Activated effector memory CD4-positive, alpha-beta T cell treated with Interleukin-2 at 50 U/mL for 16 hours (primary cell): Measurements from ENCODE around the gene NRIP3.

Experiments
- DNase-seq: peaks from one replicate; pipeline ENCODE4 v3.0.0-alpha.2; 2020

The NRIP3 gene

DNA sequence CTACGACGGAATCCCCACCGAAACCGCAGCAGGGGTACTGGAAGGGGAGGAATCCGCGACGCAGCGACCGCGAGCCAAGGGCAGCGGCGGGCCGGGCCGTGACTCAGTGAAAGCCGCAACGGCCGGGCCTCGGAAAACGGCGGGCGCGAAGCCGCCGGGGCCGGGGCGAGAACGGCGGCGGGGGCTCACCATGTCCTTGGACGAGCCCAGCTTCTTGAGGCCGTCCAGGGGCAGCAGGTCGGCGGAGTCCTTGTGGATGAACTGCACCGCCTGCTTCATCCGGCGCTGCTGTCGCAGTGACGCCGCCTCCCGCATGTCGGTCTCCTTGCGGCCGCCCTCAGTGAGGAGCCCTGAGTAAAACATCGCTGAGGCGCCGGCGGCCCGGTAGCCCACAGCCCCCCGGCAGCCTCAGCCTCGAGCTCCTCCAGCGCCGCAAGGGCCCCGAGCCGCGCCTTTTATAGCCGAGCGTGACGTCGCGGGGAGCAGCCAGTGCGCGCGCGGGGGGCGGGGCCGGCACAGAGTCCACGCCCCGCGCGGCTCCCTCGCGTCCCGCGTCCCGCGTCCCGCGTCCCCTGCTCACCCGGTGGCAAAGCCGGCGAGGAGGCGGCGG lies at the start of gene NRIP3:
Gene NRIP3 (minus strand): TSS at position 429 of the 610 bp plus-strand sequence. CDS start 66 bp downstream, at position 363.
- peak; percentile 65 for DNase-seq

DNA sequence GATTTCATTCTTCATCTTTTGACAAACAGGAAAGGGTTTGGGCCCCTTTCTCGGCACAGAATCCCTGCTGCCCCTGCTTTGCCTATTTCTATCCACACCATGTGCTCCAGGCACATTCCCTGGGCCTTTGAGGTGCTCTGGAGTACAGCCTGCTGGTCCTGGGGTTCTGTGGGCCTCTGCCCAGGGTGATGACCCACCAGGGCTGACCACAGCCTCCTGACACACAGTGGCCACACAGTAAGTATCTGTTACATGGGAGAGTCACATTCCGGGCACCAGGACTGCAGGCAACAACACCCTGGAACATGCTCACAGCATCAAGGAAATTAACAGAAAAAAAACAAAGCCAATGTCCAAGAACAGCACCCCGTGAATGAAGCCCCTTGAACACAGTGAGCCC lies 48.5 kb upstream of the NRIP3 start:
- DNase-seq, result no peak

DNA sequence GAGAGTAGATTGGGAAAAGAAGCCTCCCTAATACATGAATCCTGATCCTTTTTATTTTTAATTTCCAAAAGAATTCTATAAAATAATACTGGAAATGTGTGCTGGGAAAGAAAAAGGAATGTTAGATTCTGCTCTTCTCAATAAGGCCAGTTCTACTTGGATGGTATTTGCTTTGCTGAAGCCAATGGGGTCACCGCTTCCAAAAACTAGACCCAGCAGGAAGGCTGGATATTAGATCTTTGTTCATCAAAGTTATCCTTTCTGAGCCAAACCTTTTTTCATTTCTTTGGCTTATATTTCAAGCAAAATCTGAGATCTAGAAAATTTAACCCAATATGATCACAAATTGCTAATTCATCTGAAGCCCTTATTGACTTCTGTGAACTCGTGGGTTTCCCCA lies 46.2 kb upstream of the NRIP3 start:
- no peak for DNase-seq

DNA sequence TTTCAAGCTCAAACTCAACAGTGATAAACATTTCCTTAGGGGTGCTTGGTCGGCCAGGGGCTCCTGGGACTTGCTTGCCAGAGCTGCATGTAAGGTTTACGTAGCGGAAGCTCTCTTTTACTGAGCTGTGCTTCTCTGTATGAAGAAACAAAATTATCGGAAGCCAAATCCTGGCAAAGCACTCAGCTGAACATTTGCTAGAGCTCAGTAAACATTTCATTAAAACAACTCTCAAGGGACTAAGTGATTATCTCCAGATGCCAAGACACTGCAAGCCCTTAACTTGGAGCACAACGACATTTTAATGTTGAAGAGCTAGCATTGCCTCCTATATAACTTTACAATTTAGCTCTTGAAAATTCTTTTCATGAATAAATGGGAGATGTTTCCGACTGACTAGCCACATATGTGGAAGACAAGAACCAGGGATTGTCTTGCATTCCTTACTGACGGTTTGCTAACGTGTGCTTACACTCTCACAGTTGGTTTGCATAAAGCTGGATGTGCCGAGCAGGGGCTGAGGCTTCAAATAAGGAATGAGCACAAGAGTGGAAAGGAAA lies 44.2 kb upstream of the NRIP3 start:
- no peak for DNase-seq

DNA sequence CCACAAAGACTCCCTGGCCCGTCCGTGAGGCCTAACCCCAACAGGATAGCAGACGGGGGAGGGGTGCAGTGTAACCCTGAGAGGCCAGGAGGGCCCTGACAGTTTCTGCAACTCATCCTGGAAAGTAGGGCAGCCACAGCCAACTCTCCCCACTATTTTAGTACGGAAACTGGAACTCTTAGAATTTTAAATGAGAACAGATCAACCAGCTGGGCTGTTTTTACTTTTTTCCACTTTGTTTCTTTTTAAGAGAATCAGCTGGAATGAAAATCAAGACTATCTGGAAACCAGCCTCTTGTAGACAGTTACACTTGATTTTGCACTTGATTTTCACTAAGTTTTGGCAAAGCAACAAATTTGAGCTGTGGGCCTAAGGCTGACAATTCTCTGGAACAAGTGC lies 42.7 kb upstream of the NRIP3 start:
- no peak for DNase-seq

DNA sequence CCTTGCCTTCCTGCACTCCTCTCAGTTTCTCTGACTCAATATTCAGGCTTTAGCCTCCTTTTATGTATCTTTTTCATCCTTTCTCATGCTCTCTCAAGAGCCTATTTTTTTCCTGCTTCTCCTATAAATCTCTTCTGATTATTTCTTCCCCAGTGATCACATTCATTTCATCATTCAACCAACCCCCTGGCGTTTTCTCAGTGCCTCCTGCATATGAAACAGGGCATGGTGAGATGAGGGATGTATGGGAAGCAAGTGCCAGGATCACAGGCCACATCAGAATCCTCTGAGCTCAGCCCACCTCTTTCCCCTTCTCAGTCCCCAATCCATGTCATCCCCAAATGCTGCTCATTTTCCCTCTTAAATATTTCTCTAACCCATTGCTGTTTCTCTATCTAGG lies 38.7 kb upstream of the NRIP3 start:
- DNase-seq, result no peak

DNA sequence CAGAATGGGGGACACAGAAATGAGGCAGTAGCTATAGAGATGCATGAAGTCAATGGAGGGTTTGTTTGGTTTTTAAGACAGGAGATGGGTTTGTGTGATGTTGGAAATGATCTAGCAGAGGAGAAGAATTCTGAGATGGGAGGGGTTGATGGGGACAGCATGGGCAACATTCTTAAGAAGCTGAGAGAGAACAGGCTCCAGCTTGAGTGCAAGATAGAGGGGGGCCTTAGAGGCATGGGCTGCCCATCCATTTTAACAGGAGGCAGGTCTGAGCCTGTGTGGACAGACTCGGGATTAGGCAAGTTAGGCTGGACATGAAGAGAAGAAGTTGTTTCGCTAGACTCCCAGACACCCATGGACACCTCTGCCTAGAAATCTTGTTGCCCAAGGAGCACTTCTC lies 37.9 kb upstream of the NRIP3 start:
- no peak for DNase-seq

DNA sequence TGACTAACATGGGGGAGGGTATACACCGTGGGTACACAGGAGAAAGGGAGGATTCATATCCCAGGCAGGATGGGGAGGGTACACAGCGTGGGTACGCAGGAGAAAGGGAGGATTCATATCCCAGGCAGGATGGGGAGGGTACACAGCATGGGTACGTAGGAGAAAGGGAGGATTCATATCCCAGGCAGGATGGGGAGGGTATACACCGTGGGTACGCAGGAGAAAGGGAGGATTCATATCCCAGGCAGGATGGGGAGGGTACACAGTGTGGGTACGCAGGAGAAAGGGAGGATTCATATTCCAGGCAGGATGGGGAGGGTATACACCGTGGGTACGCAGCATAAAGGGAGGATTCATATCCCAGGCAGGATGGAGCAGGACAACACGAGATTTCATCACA lies 36.6 kb upstream of the NRIP3 start:
- no peak for DNase-seq

DNA sequence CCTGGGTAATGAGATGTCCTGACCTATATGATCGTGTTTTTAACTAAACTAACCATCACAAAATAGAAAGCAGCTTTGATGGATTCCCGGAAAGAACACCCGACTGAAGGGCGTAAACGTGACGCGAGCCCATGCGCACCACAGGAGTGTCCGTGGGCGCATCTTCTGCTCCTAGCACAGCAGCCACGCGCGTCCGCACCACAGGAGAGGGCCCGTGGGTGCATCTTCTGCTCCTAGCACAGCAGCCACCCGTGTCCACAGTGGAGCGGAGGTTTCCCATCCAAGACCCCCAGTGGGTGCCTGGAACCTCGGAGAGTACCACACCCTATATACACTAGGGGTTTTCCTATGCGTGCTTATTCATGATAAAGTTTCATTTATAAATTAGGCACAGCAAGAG lies 36.1 kb upstream of the NRIP3 start:
- no peak for DNase-seq

DNA sequence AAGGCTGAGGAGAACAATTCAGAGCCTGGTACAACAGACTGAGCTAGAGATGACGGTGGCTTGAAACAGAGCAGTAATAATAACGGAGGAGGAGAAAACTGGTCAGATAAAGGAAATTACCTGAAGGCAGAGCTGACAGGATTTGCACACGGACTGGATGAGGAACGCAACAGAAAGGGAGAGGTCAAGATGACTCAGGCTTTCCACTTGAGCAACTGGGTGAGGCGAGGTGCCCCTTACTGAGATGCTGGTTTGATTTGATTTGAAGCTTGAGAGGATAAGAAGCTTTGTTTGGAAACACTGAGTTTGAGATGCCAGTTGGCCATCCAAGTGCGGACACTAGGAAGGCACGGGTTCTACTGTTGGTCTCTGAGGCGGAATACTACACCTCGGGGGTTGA lies 35.4 kb upstream of the NRIP3 start:
- no peak for DNase-seq

DNA sequence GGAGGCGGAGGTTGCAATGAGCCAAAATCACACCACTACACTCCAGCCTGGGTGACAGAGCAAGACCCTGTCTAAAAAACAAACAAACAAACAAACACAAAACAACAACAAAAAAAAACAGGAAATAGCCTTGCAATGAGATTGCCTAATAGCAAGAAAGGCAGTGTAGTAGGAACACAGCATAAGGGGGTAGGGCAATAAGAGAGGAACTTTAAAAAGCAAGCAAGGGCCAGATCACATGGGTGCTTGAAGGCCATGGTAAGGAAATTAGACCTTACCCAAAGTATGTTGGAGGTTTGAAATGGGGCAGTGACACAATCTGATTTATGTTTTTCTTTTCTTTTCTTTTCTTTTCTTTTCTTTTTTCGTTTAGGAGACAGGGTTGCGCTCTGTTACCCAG lies 34.7 kb upstream of the NRIP3 start:
- no peak for DNase-seq

DNA sequence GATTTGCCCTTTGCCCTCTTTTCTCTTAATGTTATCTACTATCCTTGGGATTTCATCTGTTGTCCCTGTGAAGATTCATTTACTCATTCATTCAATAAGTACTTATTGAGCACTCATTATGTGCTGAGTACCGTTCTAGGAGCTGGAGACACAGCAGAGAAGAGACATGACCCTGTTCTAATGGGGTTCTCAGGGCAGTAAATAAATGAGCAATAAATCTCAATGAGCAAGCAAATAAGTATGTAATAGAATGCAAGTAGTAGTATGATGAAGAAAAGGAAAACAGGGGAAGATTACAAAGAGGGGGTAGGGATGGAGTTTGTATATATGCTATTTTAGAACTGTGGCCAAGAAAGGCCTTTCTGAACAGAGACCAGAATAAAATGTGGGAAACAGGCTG lies 34.2 kb upstream of the NRIP3 start:
- DNase-seq, result no peak

DNA sequence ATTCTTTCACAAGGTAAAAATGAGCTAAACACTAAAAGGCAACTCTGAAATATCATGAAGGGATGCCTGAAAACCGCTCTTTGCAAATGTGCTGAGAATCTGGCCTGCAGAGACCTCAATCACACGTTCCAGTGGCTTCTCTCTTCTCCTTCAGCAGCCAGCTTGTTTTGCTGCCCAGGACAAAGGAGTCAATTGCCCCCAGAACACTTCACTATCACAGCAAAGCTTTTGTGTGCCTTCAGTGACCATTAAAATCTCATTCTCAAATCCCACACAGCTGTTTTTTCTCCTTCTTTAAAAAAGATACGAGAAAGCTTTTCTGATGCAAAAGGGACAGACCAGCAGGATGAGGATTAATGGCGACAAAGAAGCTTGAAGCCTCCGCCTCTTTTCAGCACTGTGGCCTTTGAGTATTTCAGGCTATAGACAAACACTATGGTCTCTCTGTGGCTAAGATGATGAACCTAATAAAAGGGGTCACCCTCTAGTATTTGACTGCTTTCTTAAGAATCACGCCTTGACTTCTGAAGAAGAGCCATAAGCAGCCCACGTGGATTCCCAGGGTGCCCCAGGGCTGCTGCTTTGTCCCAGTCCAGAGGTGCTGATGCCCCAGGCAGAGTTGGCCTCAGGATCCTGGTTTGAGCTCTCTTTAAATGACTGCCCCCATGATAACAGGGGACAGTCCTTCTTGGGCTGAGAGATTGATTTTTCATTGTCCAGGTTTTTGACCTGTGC lies 33.4 kb upstream of the NRIP3 start:
- no peak for DNase-seq

DNA sequence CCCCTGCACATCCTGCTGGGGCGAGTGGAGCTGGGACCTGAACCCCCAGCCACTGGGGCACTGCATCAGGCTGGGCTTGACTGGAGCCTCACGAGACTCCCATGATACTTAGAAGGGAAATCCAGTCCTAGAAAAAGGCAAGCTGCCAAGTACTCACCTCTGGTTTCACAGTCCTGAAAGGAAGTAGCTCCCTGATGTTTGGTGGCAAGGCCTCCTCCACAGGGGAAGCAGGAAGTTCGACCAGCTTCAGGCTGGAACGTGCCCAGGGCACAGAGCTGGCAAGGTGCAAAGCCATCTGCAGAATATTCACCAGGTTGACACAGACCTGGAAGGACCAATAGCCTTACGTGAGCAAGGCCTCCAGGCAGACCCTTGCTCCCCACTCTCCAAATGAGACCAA lies 26.8 kb upstream of the NRIP3 start:
- no peak for DNase-seq

DNA sequence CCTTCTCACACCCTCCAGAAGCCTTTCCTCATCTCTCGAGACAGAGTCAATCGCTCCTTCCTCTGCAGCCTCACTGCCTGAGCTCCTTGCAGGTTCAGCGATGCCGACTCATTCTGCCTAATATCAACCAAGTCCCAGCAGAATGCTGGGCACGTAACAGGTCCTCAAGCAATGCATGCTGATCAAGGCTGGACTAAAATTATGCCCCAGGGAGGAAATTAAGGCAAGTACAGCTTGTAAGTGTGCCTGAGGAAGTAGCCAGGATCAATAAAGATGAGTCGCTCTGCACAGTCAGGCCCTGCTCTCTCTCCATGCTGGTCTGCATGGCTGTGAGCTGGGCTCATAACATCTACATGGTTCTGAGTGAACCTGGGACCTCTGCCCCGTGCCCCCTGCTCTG lies 25.6 kb upstream of the NRIP3 start:
- no peak for DNase-seq

DNA sequence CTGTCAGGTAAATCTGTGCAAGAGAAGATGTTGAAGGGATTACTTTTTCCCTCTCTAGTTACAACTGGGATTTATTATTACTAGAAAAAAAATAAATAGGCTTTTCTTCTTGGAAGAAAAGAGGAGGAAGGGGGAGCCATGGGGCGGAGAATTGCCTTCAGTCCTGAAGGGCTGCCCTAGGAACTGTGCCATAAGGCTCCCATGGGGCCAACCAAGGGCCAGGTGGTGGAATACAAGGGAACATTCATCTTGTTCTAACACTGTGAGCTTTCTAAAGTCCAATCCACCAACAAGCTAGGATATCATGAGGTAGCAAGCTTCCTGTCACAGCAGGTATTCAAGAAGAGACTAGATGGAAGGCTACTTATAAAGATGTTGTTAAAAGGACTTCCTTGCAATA lies 24.8 kb upstream of the NRIP3 start:
- no peak for DNase-seq

DNA sequence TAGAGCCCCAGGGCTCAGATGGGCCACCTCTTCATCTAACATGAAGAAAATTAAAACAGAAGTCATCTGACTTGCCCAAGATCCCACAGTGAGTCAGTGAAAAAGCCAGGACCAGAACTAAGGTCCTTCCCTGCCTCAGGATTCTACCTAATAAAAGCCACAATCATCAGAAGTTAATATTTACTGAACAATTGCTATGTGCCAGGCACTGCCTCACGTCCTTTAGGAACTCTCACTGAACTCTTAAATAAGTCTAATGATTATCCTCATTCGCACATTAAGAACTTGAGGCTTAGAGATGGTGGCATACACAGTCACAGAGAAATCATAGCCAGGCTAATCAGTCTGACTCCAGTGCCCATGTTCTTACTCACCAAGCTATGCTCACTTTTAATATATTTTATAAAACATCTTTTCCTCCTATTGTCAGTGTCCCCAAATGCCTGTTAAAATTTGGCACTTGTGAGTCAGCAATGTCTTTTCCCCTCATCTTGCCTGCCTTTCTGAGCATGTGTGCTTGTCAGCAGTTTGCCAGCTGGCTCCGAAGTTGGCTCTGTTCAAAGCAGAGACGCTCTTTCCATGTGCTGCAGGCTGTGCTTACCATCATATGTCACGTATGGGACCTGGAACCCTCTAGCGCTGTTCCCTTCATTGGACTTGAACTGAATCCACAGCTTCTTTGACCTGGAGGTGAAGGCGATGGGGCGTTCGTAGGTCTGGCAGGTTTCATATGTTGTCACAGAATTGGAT lies 21.5 kb upstream of the NRIP3 start:
- no peak for DNase-seq

DNA sequence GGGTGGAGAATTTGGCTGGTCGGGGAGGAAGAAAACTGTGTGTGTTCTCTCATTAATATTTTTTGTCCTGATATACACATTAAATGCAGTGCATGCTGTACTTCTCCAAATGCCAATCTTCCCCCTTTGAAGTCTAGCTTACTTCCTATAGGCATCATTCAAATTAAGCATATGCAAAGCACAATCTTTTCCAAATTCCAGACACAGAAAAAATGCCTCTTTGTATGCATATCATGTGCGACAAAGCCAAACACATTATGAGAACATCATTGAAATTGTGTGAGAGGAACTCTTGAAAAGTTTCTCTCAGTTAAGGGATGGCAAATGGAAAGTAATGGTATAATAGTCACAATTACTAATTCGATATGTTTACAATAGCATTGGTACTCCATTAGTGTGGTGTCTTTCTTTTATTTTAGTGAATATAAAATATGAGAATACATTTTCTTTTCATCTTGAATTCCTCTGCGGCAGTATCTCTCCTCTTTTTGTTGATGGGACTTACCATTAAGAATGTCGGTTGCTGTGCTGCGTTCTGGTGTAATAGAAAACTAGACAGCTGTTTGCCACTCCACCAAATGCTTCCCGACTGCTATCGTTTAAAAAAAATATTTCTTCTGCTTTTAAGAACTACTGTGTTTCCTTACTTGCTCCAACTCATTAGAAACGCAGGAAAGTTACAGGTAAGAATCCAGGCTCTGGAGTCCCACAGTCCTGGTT lies 19.3 kb upstream of the NRIP3 start:
- no peak for DNase-seq

DNA sequence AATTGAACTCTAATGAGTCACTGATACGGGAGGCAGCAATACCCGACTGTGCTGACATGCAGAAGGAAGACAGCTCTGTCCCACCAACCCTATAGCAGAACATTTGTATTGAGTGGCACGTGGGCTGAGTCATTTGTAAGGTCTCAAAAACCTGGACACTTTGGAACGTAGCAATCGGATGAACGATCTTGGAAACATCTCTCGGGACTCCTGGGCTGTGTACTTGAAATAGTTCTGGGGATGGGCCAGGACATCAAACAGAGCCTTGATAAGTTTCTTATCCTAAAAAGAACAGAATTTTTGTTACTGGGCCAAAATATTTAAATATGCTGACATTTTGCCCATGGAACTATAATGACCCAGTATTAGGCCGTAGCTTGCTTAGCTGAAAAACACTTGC lies 17.1 kb upstream of the NRIP3 start:
- no peak for DNase-seq

DNA sequence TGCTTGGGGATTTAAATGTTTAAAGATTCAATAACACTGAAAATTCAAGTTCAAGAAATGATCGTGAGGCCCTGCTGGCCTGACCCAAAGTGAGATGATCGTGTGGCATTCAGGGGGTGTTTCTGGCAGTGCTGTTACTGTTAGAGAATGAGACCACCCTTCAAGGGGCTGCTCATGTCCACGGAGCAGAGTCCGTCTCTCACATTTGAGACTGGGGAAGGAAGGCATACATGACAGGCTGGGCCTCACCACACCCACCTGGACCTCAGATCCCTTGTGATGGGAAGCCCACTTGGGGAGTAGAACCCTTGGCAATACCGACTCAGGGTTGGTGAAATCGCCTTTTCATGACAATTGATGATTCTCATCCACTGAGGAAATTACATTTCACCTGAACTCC lies 16.1 kb upstream of the NRIP3 start:
- DNase-seq, result no peak

DNA sequence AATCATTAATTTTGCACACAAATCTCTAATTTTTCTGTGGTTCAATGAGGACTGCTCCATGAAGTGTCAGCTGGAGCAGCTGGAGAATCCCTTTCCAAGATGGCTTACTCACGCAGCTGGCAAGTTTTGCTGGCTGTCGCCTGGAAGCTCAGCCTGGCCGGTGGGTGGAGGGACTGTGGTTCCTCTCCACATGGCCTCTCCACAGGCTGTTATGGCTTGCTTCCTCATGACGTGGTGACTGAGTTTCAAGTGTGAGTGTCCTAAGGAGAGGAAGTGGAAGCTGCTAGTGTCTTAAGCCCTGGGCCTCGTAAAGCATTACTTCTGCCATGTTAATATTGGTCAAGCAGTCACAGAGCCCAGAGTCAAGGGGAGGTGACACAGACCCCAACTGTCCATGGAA lies 14.0 kb upstream of the NRIP3 start:
- no peak for DNase-seq

DNA sequence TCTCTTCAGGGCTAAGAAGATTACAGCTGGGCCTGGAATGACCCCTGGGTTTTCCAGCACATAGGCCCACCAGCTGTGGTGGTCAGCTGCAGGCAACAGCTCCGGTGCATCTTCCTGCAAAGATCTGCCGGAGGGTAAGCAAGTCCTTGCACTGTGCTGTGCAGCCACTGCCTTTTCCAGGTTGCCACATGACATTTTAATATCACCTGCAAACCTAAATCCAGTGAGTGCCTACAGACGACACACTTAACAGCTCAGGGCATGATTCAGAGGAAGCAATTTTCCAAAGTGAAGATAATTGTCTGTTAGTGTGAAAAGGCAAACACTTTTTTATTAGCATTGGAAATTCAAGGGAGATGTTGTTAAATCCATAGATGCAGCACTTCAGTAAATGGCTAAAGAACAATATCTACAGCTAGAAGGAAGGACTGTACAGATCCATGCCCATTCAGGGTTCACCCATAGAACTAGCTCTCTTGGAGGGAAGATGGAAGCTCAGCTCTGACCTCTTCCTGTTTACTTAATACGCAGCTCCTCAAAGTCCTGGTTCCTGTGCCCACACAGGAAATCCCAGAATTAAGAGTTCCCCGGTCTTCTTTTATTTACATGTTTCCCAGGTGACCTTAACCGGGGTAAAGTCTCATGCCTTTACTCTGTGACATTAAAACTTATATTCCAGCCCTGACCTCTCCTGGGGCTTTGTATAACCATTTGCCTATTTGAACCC lies 13.3 kb upstream of the NRIP3 start:
- DNase-seq, result no peak

DNA sequence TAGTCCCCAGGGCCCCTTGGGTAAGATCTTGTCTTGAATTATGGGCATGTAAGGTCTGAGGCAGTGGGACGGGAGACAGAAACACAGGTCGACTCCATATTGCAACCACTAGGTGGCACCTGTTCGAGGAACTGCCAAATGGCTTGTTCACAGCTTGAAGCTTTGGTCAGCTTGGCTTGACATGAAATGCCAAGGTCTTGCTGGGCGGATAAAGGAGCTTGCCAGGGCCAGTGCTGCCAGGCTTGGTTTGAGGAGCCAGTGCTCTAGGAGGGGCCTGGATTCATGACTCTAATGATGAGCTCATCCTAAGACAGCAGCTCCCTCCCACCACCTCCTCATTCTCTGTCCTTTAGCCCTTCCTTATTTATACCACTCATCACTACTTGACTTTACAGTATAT lies 11.9 kb upstream of the NRIP3 start:
- DNase-seq, result peak; percentile 38
